Cerebellar nuclear complex (tissue), 1 donor: Measurements from ENCODE around the gene ENAH.
"Not testable (repeated sequence)": the region's sequence is repeated elsewhere in the genome, so short reads cannot be mapped to it uniquely, and the experiment has no call there.

Experiments
- DNase-seq, 2 experiments: peaks; one replicate each; lab custom pipeline; 2025; lab: John Stamatoyannopoulos, UW

Gene ENAH

GRCh38 chr1:225652729-225653462, at the start of gene ENAH:
TSS of gene ENAH (minus strand) at chr1:225653123. CDS start at chr1:225652690, 433 bp downstream.
- DNase-seq: no peak

GRCh38 chr1:225700889-225701465, 48.1 kb upstream of the ENAH start:
- DNase-seq: no peak

- no peak for DNase-seq
These were observed 47.4 kb upstream of the ENAH start for GRCh38 chr1:225700164-225700821.

GRCh38 chr1:225699336-225699735, 46.4 kb upstream of the ENAH start:
- no peak for DNase-seq

- DNase-seq: not testable (repeated sequence)
These were observed 45.3 kb upstream of the ENAH start for GRCh38 chr1:225698194-225698593.

- no peak for DNase-seq
These were observed 44.5 kb upstream of the ENAH start for GRCh38 chr1:225697428-225697827.

GRCh38 chr1:225695578-225696337, 42.8 kb upstream of the ENAH start:
- no peak for DNase-seq

- no peak for DNase-seq
These were observed 41.3 kb upstream of the ENAH start for GRCh38 chr1:225694151-225694603.

GRCh38 chr1:225693697-225694096, 40.8 kb upstream of the ENAH start:
- not testable (repeated sequence) for DNase-seq

- no peak for DNase-seq
These were observed 40.3 kb upstream of the ENAH start for GRCh38 chr1:225693085-225693696.

GRCh38 chr1:225692517-225692879, 39.6 kb upstream of the ENAH start:
- no peak for DNase-seq

- DNase-seq: no peak
These were observed 39.1 kb upstream of the ENAH start for GRCh38 chr1:225691861-225692516.

- no peak for DNase-seq
These were observed 38.5 kb upstream of the ENAH start for GRCh38 chr1:225691377-225691776.

- DNase-seq: no peak
These were observed 37.0 kb upstream of the ENAH start for GRCh38 chr1:225689882-225690459.

GRCh38 chr1:225688345-225688744, 35.4 kb upstream of the ENAH start:
- no peak for DNase-seq

GRCh38 chr1:225685476-225686176, 32.7 kb upstream of the ENAH start:
- no peak for DNase-seq

GRCh38 chr1:225684741-225685140, 31.8 kb upstream of the ENAH start:
- no peak for DNase-seq

- no peak for DNase-seq
These were observed 28.3 kb upstream of the ENAH start for GRCh38 chr1:225681231-225681630.

- no peak for DNase-seq
These were observed 25.6 kb upstream of the ENAH start for GRCh38 chr1:225678545-225678944.

GRCh38 chr1:225677350-225678124, 24.6 kb upstream of the ENAH start:
- no peak for DNase-seq
